ENCODE data around the gene ZNF224.

GRCh38 chr19:44071824-44072542, 22.2 kb upstream of the ZNF224 start, which contains the start of gene ZNF284:
- TF ChIP-seq CTCF (conservative IDR thresholded peaks at IDR 0.05), result no peak
- TF ChIP-seq EZH2 (IDR thresholded peaks at IDR 0.05; ENCODE audit: low read depth), result no peak
